K562 (cell line): ENCODE data around the gene HMGCLL1. TPM values are rescaled to one million over a fixed set of nuclear protein-coding genes. Genes with fewer than 3 reads are reported as not detected.

Experiments used
- ATAC-seq: fragments of 200-7000 bp; cut with Tn5 transposase; 3 replicates; pipeline ENCODE4 v1.9.1; 2020; ENCODE audit warnings: moderate library complexity
- BruUV-seq: library from RNA; stranded (reverse); fragments of 400-500 nt; replicated peaks from 2 replicates; lab custom pipeline; 2021; lab: Mats Ljungman, UMichigan
- CTCF ChIA-PET: fragments of 300-600 bp; formaldehyde crosslinking; extraction: SDS; loops from one replicate; lab custom pipeline; 2021; ENCODE audit warnings: low intra/inter-chr PET ratio; lab: Yijun Ruan, JAX
- POLR2A ChIA-PET: fragments of 300-600, 350-650 bp; sonication (Branson Sonifier 250); formaldehyde crosslinking; extraction: SDS; loops from one replicate; lab custom pipeline; 2021; ENCODE audit warnings: antibody characterized with exemption, inconsistent platforms; lab: Yijun Ruan, JAX
- DNase-seq, 4 experiments: peaks; one replicate each; pipeline versions ENCODE4 v3.0.0 to v3.0.0-alpha.2; 2011 to 2018; ENCODE audit warnings: low spot score in 3 of 4, mixed read lengths in 3 of 4; ENCODE audit errors: extremely low read depth in 1 of 4
- FAIRE-seq: peaks from 2 replicates; lab custom pipeline; 2011; peaks lifted over from hg19 to GRCh38; lab: Jason Lieb, UNC
- H2AFZ ChIP-seq: 2 replicates; pipeline ENCODE4 v1.6.0; 2011; ENCODE audit warnings: low read depth, low read length, control low read depth, inconsistent platforms
- H3K27ac ChIP-seq: fragments of 200-600 bp; 3 replicates; pipeline ENCODE4 v1.8.0; 2011; ENCODE audit warnings: low read depth, mild to moderate bottlenecking, control low read depth, inconsistent platforms, low read length, moderate library complexity, mixed read lengths; ENCODE audit errors: extremely low read depth
- H3K27me3 ChIP-seq, 2 experiments: fragments of 300-600 bp in 1 of 2; 2 replicates in 1 of 2; 3 replicates in 1 of 2; pipeline versions ENCODE4 v1.6.0 to v1.8.0; 2011; ENCODE audit warnings: inconsistent platforms in 2 of 2, low read length in 2 of 2, mild to moderate bottlenecking in 1 of 2, mixed read lengths in 1 of 2, moderate library complexity in 1 of 2; ENCODE audit not compliant: control insufficient read depth in 2 of 2, insufficient read depth in 2 of 2
- H3K36me3 ChIP-seq: fragments of 300-600 bp; 3 replicates; pipeline ENCODE4 v1.8.0; 2011; ENCODE audit warnings: mild to moderate bottlenecking, low read length, inconsistent platforms; ENCODE audit not compliant: control insufficient read depth, insufficient read depth
- H3K4me1 ChIP-seq, 2 experiments: fragments of 200-600 bp in 1 of 2; replicated peaks in 1 of 2; 2 replicates in 1 of 2; 3 replicates in 1 of 2; pipeline versions ENCODE4 v1.5.1 to v1.8.0; 2011; ENCODE audit warnings: inconsistent platforms in 2 of 2, low read length in 2 of 2, mild to moderate bottlenecking in 1 of 2, mixed read lengths in 1 of 2, moderate library complexity in 1 of 2; ENCODE audit not compliant: control insufficient read depth in 2 of 2, insufficient read depth in 2 of 2
- H3K4me2 ChIP-seq: 2 replicates; pipeline ENCODE4 v1.6.1; 2011; ENCODE audit warnings: low read length, control low read depth, inconsistent platforms, mixed read lengths; ENCODE audit not compliant: insufficient read depth
- H3K4me3 ChIP-seq: fragments of 200-600 bp; sonication (generic), shearing (Covaris generic); 2 replicates; pipeline ENCODE4 v1.5.1; 2016; ENCODE audit warnings: control low read depth, inconsistent platforms
- H3K79me2 ChIP-seq: fragments of 200-600 bp; 3 replicates; pipeline ENCODE4 v1.8.0; 2011; ENCODE audit warnings: low read length, inconsistent platforms; ENCODE audit not compliant: control insufficient read depth, insufficient read depth
- H3K9ac ChIP-seq, 2 experiments: 2 replicates each; pipeline versions ENCODE4 v1.6.0 to v1.6.1; 2011; ENCODE audit warnings: low read depth in 2 of 2, low read length in 2 of 2, control low read depth in 1 of 2, inconsistent platforms in 1 of 2, mild to moderate bottlenecking in 1 of 2, mixed read lengths in 1 of 2; ENCODE audit not compliant: insufficient read depth in 1 of 2
- H3K9me1 ChIP-seq: one replicate; pipeline ENCODE4 v1.6.0; 2011; ENCODE audit warnings: inconsistent platforms, mild to moderate bottlenecking, low read length, moderate library complexity; ENCODE audit not compliant: control insufficient read depth, insufficient read depth
- H3K9me3 ChIP-seq: replicated peaks from 2 replicates; pipeline ENCODE4 v1.5.1; 2011; ENCODE audit warnings: low read depth, low read length, inconsistent platforms; ENCODE audit not compliant: control insufficient read depth, insufficient read depth
- H4K20me1 ChIP-seq: replicated peaks from 2 replicates; pipeline ENCODE4 v1.6.1; 2011; ENCODE audit warnings: low read length, inconsistent platforms, mixed read lengths; ENCODE audit not compliant: control insufficient read depth, insufficient read depth
- DNMT1 ChIP-seq: fragments of 450-650 bp; IDR thresholded peaks from 2 replicates; pipeline ENCODE4 v1.6.1; 2016; ENCODE audit warnings: antibody characterized with exemption, mild to moderate bottlenecking
- HNRNPH1 ChIP-seq: fragments of 200-400 bp; formaldehyde crosslinking; optimal IDR thresholded peaks from 2 replicates; pipeline ENCODE3; 2017; ENCODE audit warnings: low read depth, mild to moderate bottlenecking, low read length, moderate library complexity
- NONO ChIP-seq, 2 experiments: fragments of 200-400 bp in 1 of 2; fragments of 450-650 bp in 1 of 2; formaldehyde crosslinking in 1 of 2; IDR thresholded peaks; 2 replicates each; pipeline ENCODE4 v1.6.1; 2017; ENCODE audit warnings: low read depth in 2 of 2, mild to moderate bottlenecking in 2 of 2, moderate library complexity in 2 of 2, low read length in 1 of 2
- PRPF4 ChIP-seq: fragments of 200-400 bp; formaldehyde crosslinking; IDR thresholded peaks from one replicate; pipeline ENCODE4 v1.6.1; 2017; ENCODE audit warnings: low read length, low read depth, mild to moderate bottlenecking; ENCODE audit not compliant: insufficient read depth, poor library complexity, severe bottlenecking
- in situ Hi-C: fragments of 300-500 bp; cut with MboI; formaldehyde crosslinking; loops from 4 replicates; pipeline ENCODE4 v1.15.0; 2018; ENCODE audit warnings: inconsistent platforms, mixed read lengths
- intact Hi-C: fragments of 100-400 bp; cut with micrococcal nuclease; formaldehyde crosslinking; loops from 2 replicates; pipeline ENCODE4 v1.14.2; 2022
- polyA plus RNA-seq, 8 experiments: library from polyadenylated mRNA; depleted of rRNA in 4 of 8; stranded (reverse) in 5 of 8; unstranded in 3 of 8; fragments of >200 nt; fragmentation: Nextera tagmentation in 2 of 8; fragmentation: Illumina TruSeq in 1 of 8; extraction: Ambion mirVana in 2 of 8; extraction: Trizol in 1 of 8; gene quantifications; 2 replicates each; pipeline versions ENCODE4 v1.2.1 to v1.2.3, GENCODE V29; 2011 to 2014; ENCODE audit warnings: inconsistent platforms in 1 of 8, missing spikeins in 1 of 8
- total RNA-seq, 7 experiments: library from RNA; depleted of rRNA in 6 of 7; stranded (reverse); fragments of >200 nt in 6 of 7; fragmentation: Illumina TruSeq in 2 of 7; extraction: Trizol in 2 of 7; gene quantifications; 2 replicates each; pipeline versions ENCODE4 v1.2.1 to v1.2.3, GENCODE V29; 2011 to 2021; ENCODE audit warnings: low replicate concordance in 1 of 7
- TF ChIP-seq, protein P1 (sequence below): fragments of 250-450 bp; sonication (Bioruptor Pico); IDR thresholded peaks from 2 replicates; pipeline ENCODE4 v1.5.0; 2020; ENCODE audit warnings: mild to moderate bottlenecking
- TF ChIP-seq, protein P2 (sequence below), 3 experiments: IDR thresholded peaks in 2 of 3; conservative IDR thresholded peaks in 1 of 3; 2 replicates each; pipeline ENCODE4 v1.5.1; 2011 to 2012; ENCODE audit warnings: low read length in 3 of 3, mild to moderate bottlenecking in 3 of 3, control low read depth in 2 of 3, improper control_type of control experiment in 1 of 3, inconsistent platforms in 1 of 3, low read depth in 1 of 3, mixed read lengths in 1 of 3, moderate library complexity in 1 of 3; ENCODE audit not compliant: insufficient read depth in 2 of 3
- TF ChIP-seq, protein P3 (sequence below), 2 experiments: fragments of 450-650 bp in 1 of 2; sonication (generic) in 1 of 2; formaldehyde crosslinking in 1 of 2; IDR thresholded peaks in 1 of 2; conservative IDR thresholded peaks in 1 of 2; 2 replicates each; pipeline versions ENCODE4 v1.6.1 to v1.8.1; 2016 to 2023; ENCODE audit warnings: mild to moderate bottlenecking in 2 of 2, moderate library complexity in 2 of 2, inconsistent platforms in 1 of 2, missing genetic modification reagents in 1 of 2
- TF ChIP-seq, protein P4 (sequence below): sonication (generic); formaldehyde crosslinking; IDR thresholded peaks from 2 replicates; pipeline ENCODE4 v1.8.0; 2023; ENCODE audit warnings: missing genetic modification reagents, mild to moderate bottlenecking, borderline replicate concordance

The HMGCLL1 gene
- total and polyA plus RNA-seq, 9 of the 15 experiments (the other 6 are each of a cell fraction or from before 2014, with no cell fraction given), result not detected

DNA sequence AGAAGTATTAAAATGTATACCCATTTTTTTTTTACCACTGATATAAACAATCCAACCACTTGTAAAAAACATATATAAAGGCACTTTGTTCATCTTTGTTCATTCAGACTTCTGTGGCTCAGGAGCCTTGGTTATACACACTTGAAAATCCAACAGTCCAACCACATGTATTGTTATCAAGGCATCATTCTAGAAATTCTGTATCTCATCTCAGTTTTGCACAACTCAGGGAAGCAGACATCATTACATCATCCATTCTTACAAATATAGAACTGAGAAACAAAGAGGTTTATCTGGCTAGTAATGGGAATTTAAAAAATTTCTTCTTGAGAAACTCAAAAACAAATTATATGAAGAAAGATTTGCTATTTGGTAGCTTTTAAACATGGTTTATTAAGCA lies 88.1 kb downstream of the HMGCLL1 start:
- Histone ChIP-seq H2AFZ (no peak overlapping the region), H3K9me3 (no peaks in the 10 kb centered on the region; the same call in 1 of the 2 replicates), H3K27ac (no peak overlapping the region), H3K9ac (no peak overlapping the region), H3K79me2 (no peaks in the 10 kb centered on the region), H3K9me1 (no peaks in the 10 kb centered on the region), H3K27me3 (no peaks in the 10 kb centered on the region), H4K20me1 (no peaks in the 10 kb centered on the region), H3K4me1 (no peaks in the 10 kb centered on the region), H3K4me2 (no peak overlapping the region), H3K36me3 (no peaks in the 10 kb centered on the region), H3K4me3 (no peak overlapping the region)
- ChIA-PET CTCF (no interaction called here), POLR2A (no interaction called here)
- ATAC-seq (no peak), DNase-seq (no peak), FAIRE-seq (no peak)
- TF ChIP-seq DNMT1 (no peak), HNRNPH1 (no peak), NONO (IDR thresholded peaks at IDR 0.05; ENCODE audit: low read depth in 2 of 2, low read length in 1 of 2) (no peak), PRPF4 (no peak)
- TF ChIP-seq, protein P1, sequence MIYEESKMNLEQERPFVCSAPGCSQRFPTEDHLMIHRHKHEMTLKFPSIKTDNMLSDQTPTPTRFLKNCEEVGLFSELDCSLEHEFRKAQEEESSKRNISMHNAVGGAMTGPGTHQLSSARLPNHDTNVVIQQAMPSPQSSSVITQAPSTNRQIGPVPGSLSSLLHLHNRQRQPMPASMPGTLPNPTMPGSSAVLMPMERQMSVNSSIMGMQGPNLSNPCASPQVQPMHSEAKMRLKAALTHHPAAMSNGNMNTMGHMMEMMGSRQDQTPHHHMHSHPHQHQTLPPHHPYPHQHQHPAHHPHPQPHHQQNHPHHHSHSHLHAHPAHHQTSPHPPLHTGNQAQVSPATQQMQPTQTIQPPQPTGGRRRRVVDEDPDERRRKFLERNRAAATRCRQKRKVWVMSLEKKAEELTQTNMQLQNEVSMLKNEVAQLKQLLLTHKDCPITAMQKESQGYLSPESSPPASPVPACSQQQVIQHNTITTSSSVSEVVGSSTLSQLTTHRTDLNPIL, result no peak
- TF ChIP-seq, protein P2, sequence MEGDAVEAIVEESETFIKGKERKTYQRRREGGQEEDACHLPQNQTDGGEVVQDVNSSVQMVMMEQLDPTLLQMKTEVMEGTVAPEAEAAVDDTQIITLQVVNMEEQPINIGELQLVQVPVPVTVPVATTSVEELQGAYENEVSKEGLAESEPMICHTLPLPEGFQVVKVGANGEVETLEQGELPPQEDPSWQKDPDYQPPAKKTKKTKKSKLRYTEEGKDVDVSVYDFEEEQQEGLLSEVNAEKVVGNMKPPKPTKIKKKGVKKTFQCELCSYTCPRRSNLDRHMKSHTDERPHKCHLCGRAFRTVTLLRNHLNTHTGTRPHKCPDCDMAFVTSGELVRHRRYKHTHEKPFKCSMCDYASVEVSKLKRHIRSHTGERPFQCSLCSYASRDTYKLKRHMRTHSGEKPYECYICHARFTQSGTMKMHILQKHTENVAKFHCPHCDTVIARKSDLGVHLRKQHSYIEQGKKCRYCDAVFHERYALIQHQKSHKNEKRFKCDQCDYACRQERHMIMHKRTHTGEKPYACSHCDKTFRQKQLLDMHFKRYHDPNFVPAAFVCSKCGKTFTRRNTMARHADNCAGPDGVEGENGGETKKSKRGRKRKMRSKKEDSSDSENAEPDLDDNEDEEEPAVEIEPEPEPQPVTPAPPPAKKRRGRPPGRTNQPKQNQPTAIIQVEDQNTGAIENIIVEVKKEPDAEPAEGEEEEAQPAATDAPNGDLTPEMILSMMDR (IDR thresholded peaks at IDR 0.05 in 2 of 3, conservative IDR thresholded peaks at IDR 0.05 in 1 of 3; ENCODE audit: insufficient read depth in 2 of 3, low read depth in 1 of 3, low read length in 3 of 3), result no peak
- TF ChIP-seq, protein P3, sequence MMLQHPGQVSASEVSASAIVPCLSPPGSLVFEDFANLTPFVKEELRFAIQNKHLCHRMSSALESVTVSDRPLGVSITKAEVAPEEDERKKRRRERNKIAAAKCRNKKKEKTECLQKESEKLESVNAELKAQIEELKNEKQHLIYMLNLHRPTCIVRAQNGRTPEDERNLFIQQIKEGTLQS (IDR thresholded peaks at IDR 0.05), result no peak
- TF ChIP-seq, protein P3 (CRISPR knock-in tag; conservative IDR thresholded peaks at IDR 0.05), result no peak
- TF ChIP-seq, protein P4, sequence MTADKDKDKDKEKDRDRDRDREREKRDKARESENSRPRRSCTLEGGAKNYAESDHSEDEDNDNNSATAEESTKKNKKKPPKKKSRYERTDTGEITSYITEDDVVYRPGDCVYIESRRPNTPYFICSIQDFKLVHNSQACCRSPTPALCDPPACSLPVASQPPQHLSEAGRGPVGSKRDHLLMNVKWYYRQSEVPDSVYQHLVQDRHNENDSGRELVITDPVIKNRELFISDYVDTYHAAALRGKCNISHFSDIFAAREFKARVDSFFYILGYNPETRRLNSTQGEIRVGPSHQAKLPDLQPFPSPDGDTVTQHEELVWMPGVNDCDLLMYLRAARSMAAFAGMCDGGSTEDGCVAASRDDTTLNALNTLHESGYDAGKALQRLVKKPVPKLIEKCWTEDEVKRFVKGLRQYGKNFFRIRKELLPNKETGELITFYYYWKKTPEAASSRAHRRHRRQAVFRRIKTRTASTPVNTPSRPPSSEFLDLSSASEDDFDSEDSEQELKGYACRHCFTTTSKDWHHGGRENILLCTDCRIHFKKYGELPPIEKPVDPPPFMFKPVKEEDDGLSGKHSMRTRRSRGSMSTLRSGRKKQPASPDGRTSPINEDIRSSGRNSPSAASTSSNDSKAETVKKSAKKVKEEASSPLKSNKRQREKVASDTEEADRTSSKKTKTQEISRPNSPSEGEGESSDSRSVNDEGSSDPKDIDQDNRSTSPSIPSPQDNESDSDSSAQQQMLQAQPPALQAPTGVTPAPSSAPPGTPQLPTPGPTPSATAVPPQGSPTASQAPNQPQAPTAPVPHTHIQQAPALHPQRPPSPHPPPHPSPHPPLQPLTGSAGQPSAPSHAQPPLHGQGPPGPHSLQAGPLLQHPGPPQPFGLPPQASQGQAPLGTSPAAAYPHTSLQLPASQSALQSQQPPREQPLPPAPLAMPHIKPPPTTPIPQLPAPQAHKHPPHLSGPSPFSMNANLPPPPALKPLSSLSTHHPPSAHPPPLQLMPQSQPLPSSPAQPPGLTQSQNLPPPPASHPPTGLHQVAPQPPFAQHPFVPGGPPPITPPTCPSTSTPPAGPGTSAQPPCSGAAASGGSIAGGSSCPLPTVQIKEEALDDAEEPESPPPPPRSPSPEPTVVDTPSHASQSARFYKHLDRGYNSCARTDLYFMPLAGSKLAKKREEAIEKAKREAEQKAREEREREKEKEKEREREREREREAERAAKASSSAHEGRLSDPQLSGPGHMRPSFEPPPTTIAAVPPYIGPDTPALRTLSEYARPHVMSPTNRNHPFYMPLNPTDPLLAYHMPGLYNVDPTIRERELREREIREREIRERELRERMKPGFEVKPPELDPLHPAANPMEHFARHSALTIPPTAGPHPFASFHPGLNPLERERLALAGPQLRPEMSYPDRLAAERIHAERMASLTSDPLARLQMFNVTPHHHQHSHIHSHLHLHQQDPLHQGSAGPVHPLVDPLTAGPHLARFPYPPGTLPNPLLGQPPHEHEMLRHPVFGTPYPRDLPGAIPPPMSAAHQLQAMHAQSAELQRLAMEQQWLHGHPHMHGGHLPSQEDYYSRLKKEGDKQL, result no peak
- no TSS peak for BruUV-seq
- intact Hi-C loops, result no loop called here
- in situ Hi-C loops, result no loop called here
